ENCODE measurements around the gene RNASEH1.
"Not testable (repeated sequence)": the region's sequence is repeated elsewhere in the genome, so short reads cannot be mapped to it uniquely, and the experiment has no call there.

The RNASEH1 gene

GRCh38 chr2:3517948-3518495 lies 40.1 kb downstream of the RNASEH1 start:
- DNase-seq = no peak

GRCh38 chr2:3516831-3517230 lies 41.3 kb downstream of the RNASEH1 start:
- DNase-seq = no peak

- DNase-seq = not testable (repeated sequence)
Observed at GRCh38 chr2:3515438-3515837, 42.7 kb downstream of the RNASEH1 start.

- no peak for DNase-seq
Observed at GRCh38 chr2:3513026-3513810, 44.9 kb downstream of the RNASEH1 start.

GRCh38 chr2:3512086-3512485 lies 46.0 kb downstream of the RNASEH1 start:
- DNase-seq = no peak

GRCh38 chr2:3505771-3506170 lies 52.4 kb downstream of the RNASEH1 start:
- DNase-seq = no peak

- DNase-seq = no peak
Observed at GRCh38 chr2:3504741-3505140, 53.4 kb downstream of the RNASEH1 start.

- no peak for DNase-seq
Observed at GRCh38 chr2:3503483-3503882, 54.6 kb downstream of the RNASEH1 start.

- DNase-seq = no peak
Observed at GRCh38 chr2:3503046-3503445, 55.1 kb downstream of the RNASEH1 start.

- no peak for DNase-seq
Observed at GRCh38 chr2:3500326-3500899, 57.7 kb downstream of the RNASEH1 start.

- DNase-seq = no peak
Observed at GRCh38 chr2:3498783-3499394, 59.2 kb downstream of the RNASEH1 start.

- not testable (repeated sequence) for DNase-seq
Observed at GRCh38 chr2:3496708-3497080, 61.4 kb downstream of the RNASEH1 start.
